ENCODE results near the gene ZNF26.
"Not testable (repeated sequence)": the region's sequence is repeated elsewhere in the genome, so short reads cannot be mapped to it uniquely, and the experiment has no call there.

ZNF26 gene, protein sequence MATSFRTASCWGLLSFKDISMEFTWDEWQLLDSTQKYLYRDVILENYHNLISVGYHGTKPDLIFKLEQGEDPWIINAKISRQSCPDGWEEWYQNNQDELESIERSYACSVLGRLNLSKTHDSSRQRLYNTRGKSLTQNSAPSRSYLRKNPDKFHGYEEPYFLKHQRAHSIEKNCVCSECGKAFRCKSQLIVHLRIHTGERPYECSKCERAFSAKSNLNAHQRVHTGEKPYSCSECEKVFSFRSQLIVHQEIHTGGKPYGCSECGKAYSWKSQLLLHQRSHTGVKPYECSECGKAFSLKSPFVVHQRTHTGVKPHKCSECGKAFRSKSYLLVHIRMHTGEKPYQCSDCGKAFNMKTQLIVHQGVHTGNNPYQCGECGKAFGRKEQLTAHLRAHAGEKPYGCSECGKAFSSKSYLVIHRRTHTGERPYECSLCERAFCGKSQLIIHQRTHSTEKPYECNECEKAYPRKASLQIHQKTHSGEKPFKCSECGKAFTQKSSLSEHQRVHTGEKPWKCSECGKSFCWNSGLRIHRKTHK

DNA sequence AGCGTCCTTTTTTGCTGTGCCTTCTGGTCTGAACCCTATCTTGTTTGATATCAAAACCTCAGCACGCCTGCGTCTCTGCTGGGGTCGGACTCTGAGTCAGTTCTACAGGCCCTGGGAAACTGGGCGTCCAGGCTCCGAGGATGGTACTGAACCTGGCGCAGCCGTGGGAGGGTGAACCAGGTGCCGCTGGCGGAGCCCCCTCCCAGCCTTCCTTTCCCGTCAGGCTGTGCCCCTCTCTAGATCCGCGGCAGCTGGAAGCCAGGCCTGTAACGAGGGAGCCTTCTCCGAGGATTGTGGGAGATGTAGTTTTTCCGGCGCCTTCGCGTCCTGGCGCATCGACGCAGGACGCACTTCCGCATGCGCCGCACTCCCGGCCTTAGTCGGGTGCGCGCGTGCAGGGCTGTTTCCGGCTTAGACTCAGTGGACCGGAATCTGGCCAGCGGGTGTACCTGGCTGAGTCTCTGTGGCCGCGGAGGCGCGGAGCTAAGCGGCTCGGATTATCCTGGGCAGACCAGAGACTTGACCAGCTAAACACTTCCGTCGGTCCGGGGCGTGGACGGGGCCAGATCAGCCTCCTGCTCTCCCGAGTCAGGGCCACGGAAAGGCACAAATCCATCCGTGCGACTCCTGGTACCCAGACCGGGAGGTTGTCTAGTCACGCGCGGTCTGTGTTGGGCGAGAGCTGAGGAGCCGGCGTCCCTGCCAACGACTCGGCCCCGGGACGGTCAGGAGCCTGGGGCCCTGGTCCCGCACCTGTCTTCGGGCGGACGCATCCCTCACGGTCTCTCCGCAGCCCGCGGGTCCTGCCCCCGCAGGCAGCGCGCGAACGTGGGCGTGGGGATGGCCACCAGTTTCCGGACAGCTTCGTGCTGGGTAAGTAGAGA lies at the start of gene ZNF26:
ZNF26 (plus strand) TSS at position 367 of the 884 bp plus-strand sequence; CDS start at position 841, 474 bp downstream.
- in situ Hi-C loops (cut with HindIII; ENCODE audit: low sequenced_read_pairs), result no loop called here

DNA sequence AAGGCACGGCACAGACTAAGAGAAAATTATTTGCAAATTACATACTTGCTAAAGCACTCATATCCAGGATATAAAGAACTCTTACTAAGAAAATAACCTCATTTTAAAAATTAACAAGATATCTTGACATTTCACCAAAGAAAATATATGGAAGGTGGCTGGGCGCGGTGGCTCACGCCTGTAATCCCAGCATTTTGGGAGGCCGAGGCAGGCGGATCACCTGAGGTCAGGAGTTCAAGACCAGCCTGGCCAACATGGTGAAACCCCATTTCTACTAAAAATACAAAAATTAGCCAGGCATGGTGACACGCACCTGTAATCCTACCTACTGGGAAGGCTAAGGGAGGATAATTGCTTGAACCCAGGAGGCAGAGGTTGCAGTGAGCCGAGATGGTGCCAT lies 49.2 kb upstream of the ZNF26 start:
- in situ Hi-C loops (cut with HindIII; ENCODE audit: low sequenced_read_pairs), result not testable (repeated sequence)

DNA sequence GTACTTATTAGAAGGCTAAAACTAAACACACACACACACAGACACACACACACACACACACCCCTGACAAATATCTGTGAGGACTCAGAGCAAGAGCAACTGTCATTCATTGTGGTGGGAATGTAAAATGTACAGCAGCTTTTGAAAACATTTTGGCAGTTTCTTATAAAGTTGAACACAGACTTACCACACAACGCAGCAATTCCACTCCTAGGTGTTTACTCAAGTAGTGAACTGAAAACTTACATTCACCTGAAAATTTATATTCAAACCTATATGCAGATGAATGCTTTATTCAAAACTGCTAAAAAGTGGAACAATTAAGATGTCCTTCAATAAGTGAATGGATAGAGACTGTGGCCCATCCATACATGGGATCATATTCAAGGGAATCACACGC lies 48.7 kb upstream of the ZNF26 start:
- in situ Hi-C loops (cut with HindIII; ENCODE audit: low sequenced_read_pairs), result no loop called here

DNA sequence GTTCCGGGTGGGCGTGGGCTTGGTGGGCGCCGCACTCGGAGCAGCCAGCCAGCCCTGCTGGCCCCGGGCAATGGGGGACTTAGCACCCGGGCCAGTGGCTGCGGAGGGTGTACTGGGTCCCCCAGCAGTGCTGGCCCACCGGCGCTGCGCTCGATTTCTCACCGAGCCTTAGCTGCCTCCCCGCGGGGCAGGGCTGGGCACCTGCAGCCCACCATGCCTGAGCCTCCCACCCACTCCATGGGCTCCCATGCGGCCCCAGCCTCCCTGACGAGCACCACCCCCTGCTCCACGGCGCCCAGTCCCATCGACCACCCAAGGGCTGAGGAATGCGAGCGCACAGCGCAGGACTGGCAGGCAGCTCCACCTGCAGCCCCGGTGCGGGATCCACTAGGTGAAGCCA lies 47.4 kb upstream of the ZNF26 start:
- in situ Hi-C loops (cut with HindIII; ENCODE audit: low sequenced_read_pairs), result not testable (repeated sequence)

DNA sequence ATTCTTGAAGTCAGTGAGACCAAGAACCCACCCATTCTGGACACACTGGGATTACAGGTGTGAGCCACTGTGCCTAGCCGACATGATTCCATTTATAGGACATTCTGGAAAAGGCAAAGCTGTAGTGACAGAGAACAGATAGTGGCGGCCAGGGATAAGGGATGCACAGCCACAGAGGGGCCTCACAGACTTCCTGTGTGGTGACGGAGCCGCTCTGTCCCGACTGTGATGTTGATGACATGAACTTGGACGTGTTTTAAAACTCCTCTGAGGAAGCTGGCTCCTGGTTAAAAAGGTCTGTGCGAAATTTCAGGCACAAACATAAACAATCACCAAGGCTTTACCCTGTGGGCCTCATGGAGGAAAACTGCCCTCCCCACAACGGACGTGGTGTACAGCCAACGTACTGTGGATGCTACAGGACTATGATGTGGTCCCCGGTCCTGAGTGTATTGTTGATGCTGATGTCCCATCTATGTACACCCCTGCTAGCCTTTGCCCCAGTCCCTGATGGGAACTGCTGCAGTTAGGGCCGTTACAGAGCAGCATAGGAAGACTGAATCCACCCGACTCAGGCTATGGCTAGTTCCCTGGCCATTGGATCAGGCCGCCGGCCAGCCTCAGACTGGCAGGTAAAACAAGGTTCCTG lies 46.0 kb upstream of the ZNF26 start:
- in situ Hi-C loops (cut with HindIII; ENCODE audit: low sequenced_read_pairs), result no loop called here

DNA sequence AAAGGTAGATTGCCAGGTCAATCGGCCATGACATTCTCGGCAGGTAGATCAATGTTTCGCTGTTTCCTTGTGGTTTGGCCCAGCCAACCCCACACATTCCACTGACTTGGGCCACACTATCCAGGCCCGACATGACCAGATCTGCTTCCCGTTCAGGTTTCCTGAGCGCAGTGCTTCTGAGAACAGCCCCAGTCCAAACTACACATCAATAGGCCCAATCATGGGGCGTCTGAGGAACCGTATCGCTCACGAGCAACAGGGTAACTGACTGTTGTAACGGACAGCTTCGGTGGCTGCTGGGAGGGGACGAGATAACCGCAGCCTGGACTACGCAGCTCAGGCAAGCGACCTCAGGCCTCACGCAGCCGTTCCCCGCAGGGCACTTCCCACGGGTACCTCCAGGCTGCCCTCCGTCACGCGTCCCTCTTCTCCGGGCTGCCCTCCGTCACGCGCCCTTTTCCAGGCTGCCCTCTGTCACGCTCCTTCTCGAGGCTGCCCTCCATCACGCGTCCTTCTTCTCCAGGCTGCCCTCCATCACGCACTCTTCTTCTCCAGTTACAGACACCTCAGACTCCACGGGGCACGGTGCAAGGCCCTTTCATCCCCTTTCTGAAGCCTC lies 44.7 kb upstream of the ZNF26 start:
- in situ Hi-C loops (cut with HindIII; ENCODE audit: low sequenced_read_pairs), result no loop called here

DNA sequence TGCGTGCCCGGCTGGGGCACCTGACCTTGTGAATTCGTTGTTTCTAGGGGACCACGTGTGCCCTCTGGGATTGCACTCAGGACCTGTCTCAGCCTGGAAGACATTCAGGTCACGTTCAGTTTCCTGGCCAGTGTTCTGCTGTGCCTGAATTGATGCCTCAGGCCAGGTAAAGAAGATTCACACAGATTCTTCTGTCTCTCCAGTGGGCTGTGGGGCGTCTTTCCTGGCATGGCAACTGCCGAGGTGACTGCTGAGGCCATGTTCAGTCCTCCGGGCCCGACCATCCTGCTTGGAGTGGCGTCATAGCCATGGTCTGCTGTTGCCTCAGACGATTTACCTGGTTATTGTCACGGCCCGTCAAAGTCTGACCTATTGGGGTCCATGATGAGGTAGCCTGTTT lies 43.6 kb upstream of the ZNF26 start:
- in situ Hi-C loops (cut with HindIII; ENCODE audit: low sequenced_read_pairs), result no loop called here

DNA sequence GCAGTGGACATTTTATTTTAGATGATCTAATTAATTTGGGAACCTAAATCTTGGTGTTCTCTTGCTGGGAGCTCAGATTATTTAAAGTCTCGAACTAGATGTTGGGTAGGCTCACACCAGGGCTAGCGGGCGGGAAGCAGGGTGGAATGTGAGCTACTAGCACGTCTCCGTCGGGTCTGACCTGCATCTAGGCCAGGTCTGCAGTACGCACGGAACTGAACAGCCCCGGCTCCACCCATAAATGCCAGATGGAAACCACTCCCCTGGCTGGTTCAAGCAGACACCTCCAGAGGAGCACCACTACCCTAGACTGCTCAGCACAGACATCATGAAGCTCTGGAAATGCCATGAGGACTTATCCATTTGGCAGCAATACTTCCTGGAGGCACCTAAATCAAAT lies 40.4 kb upstream of the ZNF26 start:
- in situ Hi-C loops (cut with HindIII; ENCODE audit: low sequenced_read_pairs), result no loop called here

DNA sequence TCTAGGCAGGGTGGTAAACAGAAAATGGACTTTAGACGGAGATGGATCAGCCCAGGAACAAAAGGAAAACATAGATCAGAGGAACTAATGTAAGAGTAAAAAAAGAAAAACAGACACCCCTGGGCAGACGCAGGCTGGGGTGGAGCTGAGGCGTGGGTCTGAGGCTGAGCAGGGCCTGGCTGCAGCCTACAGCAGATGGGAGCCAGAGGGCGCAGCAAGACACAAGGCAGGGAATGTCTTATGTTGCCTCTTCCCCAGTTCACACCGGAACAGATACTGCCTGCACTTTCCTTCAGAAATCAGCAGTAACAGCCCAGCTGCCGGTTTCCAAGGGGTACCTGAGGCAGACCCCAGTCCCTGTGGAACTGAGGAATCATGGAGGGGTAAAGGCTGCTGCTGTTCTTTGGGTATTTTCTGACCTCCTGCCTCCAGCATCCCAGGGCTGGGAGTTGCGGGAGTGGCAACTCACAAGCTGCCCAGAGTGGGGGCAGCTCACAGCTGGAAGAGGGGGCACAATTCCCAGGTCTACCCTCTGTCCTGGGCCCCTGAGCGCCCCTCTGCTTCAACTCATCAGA lies 39.8 kb upstream of the ZNF26 start:
- in situ Hi-C loops (cut with HindIII; ENCODE audit: low sequenced_read_pairs), result no loop called here

DNA sequence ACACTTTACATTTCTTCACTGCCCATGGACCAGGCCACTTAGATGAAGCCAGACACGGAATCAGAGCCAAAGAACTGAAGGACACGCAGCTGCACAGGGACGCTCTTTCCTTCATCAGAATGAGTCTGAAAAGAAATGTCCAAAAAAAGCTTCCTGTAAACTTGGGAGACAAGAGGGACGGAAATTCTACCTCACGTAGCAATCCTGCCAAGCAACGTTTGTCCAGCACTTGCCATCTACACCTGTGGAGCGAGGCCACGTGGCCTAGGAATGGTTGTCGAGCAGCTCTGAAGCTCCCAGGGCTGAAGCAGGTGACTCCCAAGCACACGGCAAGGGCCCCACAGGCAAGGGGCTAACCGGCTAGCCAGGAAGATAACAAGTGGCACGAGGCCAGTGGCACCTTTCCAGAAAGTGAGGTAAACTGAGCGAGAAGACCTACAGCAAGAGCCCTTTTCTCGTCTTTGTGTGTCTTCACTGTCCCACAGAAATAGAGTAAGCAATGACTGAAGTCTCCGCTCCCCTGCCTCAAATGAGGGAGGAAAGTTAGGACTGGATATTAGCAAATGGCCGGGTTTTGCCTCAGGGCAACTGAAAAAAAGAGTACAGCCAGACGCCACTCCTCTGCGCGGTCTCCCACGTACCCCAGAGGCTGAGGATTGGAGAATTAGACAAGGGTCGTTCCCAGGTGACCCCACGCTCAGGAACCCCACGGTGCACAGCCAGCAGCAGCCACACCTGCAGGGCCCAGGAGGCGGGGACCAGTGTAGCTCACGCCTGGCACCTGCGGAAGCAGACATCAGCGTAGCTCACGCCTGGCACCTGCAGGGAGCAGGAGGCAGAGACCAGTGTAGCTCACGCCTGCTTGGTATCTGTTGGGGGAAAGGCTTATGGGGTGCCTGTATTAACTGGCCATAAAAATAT lies 37.8 kb upstream of the ZNF26 start:
- in situ Hi-C loops (cut with HindIII; ENCODE audit: low sequenced_read_pairs), result no loop called here

DNA sequence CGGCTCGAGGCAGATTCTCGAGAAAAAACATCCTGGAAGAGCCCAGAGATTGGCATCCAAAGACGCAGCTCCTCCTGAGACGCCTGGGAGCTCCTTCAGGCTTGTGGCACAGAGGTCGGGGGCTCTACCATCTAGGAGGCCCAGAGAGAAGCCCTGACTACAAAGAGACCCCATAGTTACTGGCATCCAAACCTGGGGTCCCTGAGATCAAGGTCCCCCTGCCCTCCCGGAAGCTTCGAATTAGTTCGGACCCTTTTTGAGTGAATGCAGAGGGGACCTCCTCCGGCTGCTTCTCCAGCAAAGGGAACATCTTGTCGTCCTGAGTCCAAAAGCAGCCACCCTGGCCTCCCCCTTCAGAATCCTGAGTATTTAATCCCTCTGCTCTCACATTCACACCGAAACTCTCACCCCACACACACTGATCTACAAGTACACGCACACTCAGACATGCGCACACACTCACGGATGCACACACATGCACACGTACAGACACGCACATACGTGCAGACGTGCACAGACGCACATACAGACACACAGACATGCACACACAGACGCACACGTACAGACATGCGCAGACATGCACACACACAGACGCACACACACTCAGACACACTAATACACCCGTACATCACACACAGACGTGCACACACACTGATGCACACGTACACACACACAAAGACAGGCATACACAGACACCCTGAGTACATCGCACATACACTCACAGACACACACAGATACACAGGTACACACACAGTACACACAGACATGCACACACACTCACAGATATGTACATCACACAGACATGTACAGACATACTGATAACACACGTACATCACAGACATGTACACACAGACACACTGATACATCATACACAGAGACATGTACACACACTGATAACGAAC lies 36.0 kb upstream of the ZNF26 start:
- in situ Hi-C loops (cut with HindIII; ENCODE audit: low sequenced_read_pairs), result no loop called here

DNA sequence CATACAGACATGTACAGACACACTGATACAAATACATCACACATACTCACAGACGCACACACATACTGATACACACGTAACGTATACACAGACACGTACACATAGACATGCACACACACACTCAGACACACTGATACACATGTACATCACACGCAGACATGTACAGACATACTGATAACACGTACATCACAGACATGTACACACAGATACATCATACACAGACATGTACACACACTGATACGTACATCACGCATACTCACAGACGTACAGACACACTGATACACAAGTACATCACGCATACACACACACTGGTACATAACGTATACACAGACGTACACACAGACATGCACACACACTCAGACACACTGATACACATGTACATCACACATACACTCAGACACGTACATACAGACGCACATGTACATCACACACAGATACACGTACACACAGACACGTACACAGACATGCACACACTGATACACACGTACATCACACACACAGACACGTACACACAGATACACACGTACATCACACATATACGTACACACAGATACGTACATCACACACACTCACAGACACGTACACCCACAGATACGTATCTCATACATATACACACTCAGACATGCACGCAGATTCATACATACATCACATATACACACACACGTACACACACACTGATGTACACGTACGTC lies 35.2 kb upstream of the ZNF26 start:
- in situ Hi-C loops (cut with HindIII; ENCODE audit: low sequenced_read_pairs), result no loop called here

DNA sequence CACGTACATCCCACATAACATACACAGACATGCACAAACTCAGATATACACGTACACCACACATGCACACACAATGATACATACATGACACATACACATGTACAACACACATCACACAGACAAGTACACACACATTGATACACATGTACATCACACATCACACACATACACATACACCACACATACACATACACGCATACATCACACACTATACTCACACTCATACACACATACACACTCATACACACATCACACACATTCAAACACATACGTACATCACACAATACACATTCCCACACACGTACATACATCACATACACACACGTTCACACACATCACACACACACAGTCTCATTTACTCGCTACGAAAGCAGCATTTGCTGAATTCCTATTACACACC lies 34.5 kb upstream of the ZNF26 start:
- in situ Hi-C loops (cut with HindIII; ENCODE audit: low sequenced_read_pairs), result no loop called here

DNA sequence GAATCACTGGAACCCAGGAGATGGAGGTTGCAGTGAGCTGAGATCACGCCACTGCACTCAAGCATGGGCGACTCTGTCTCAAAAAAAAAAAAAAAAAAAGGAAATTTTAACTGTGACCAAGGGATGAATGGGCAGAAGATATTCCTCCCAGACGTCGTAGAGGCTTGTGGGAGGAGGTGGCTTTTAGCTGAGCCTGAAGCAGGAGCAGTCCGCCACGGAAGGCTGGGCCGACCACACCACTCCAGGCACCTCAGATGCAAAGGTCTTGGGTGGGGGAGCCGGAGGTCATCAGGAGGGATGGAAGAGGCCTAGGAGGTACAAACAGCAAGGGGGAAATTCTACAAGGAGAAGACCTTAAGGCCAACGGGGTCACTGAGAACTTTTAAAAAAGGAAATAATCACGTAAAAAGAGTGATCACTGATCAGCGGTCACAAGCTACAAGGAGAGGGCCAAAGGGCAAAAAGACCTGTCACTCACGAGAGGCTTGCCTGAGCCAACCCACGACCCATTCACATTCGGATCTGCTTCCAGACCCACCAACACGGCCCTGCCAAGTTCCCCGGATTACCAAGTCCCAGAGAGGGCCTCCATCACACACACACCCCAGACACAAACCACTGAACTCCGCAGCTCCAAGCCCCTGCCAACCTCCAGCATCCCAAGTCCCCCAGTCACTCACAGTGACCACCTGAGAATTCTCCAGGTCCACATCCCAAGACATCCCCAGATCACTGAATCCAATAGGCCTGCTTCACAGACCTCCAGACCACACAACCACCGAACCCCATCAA lies 33.6 kb upstream of the ZNF26 start:
- in situ Hi-C loops (cut with HindIII; ENCODE audit: low sequenced_read_pairs), result no loop called here

DNA sequence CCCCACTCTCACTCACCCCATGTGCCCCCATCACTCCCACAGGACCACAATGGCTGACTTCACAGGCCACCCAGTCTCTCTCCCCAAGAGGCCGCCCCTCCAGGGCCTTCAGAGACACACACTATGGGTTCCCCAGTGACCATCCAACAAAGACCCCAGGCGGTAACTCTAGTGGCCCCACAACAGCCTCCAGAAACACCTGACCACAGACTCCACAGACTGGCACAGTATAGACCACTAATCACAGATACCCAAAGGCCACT lies 33.1 kb upstream of the ZNF26 start:
- in situ Hi-C loops (cut with HindIII; ENCODE audit: low sequenced_read_pairs), result no loop called here

DNA sequence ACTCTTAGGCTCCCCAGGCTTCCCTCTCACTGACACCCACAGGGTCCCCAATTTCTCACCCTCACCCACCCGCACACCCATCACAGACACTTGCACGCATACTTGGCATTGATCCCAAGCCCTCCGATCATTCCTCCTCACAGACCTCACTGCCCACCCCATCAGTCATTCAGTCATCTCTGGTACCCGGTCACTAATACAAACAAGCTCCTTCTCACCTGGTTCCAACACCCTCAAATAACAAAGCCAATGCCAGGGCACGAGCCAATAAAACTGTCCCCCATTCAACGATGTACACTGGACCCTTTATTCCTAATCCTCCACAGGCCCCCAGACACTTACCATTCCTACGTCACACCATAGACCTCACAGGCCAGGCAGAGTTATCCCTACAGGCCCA lies 32.4 kb upstream of the ZNF26 start:
- in situ Hi-C loops (cut with HindIII; ENCODE audit: low sequenced_read_pairs), result no loop called here

DNA sequence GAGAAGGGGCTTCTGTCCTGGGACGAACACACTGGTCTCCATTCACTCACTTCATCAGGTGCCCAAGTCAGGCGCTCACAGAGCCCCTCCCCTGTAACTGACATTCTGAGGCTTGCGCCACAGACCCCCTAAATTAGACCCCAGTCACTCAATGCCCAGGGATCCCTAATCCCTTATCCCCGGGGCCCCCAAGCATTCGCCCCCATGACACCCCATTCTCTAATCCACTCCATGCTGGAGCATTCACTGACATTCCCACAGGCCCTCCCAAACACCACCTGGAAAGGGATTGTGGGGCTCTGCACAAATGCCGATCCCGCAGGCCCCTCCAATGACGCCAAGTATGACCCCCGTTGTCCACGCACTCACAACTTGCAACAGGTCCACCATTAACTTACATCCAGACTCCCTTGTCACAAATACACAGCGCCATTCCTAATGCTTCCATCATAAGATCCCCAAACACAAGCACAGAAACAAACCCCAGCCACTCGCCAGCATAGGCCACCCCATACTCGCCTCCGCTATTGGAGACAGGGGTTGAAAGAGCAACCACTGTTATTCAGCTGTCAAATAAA lies 31.6 kb upstream of the ZNF26 start:
- in situ Hi-C loops (cut with HindIII; ENCODE audit: low sequenced_read_pairs), result no loop called here
